GM18498 (cell line): ENCODE results near the gene ZNF79.

Experiments used
- ATAC-seq: cut with Tn5 transposase; IDR thresholded peaks from one replicate; pipeline ENCODE4 v1.9.1; 2021; ENCODE audit warnings: mild to moderate bottlenecking, moderate library complexity; ENCODE audit not compliant: unreplicated experiment

Gene ZNF79

DNA sequence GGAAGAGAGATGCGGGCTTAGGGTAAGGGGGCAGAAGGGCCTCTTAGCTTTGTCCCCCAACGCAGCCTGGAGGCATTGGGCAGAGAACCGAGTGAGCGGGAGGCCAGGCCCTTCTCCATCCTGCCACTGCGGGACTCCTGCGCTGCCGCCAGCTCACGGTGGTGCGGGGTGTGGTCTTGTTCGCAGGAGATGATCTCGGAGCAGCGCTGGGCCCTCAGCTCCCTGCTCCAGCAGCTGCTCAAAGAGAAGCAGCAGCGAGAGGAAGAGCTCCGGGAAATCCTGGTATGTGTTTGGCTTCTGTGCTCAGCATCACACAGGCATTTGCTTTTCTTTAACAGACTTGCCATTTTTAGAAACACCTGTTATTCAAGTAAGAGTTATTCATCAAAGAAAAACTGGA lies 68.4 kb downstream of the ZNF79 start:
- no peak for ATAC-seq

- no peak for ATAC-seq
These were observed 69.6 kb downstream of the ZNF79 start for GRCh38 chr9:127493592-127494303.

- no peak for ATAC-seq
These were observed 70.1 kb downstream of the ZNF79 start for GRCh38 chr9:127494304-127494702.
